GM12875 (cell line): ENCODE measurements around the gene SMAGP.

ENCODE experiments used
- H3K4me3 ChIP-seq: one replicate; pipeline ENCODE4 v1.5.1; 2011; ENCODE audit warnings: low read depth, low read length, control low read depth
- CTCF ChIP-seq: IDR thresholded peaks from 2 replicates; pipeline ENCODE4 v1.5.1; 2011; ENCODE audit warnings: low read depth, mild to moderate bottlenecking, control low read depth, inconsistent platforms, low read length, moderate library complexity, borderline replicate concordance; ENCODE audit not compliant: insufficient read depth

The SMAGP gene

DNA sequence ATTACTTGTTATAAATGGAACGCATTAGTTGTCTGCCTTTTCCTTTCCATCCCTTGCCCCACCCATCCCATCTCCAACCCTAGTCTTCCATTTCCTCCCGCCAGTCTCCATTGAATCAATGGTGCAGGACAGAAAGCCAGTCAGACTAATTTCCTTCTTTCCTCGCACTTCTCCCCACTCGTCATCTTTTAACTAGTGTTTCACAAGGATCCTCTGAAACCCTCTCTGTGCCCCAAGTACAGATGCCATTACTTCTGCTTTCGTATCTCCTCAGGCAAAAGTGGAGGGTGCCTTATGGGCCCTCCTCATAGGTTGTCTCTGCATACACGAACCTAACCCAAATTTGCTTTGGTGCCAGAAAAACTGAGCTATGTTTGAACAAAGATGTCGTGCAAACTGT is 27.3 kb downstream of the SMAGP start:
- no peak overlapping the region for H3K4me3 ChIP-seq
- no peak for TF ChIP-seq CTCF

DNA sequence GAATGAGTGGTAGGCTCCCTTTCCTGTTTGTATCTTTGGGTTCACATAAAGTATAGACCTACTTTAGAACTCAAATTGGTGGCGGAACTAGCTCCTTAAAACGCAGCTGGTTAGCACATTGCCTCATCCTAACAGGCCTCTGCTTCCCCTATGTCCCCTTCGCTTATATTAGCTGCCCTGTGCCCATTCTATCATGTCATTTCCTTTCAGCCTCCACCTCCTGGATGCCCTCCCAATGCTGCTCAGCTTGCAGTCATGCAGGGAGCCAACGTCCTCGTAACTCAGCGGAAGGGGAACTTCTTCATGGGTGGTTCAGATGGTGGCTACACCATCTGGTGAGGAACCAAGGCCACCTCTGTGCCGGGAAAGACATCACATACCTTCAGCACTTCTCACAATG is 28.1 kb downstream of the SMAGP start:
- H3K4me3 ChIP-seq = no peak overlapping the region
- no peak for TF ChIP-seq CTCF

DNA sequence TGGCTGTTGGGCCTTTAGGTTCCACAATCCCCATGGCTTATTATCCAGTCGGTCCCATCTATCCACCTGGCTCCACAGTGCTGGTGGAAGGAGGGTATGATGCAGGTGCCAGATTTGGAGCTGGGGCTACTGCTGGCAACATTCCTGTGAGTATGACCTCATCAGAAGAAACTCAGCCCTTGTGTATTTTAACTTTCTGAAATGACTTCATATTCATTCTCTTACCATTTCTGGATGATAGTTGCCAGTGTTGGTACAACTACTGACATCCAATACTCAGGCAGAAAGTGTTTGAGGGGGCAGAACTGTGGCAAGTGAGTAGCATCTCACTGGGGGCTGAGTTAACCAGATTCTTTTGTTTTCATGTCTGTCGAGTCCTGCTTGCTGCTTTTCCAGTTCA is 29.2 kb downstream of the SMAGP start:
- TF ChIP-seq CTCF = no peak
- H3K4me3 ChIP-seq = no peak overlapping the region

GRCh38 chr12:51238510-51239334 is 31.5 kb downstream of the SMAGP start, which contains the start of gene DAZAP2:
DAZAP2 (plus strand) TSS chr12:51238826; CDS start chr12:51238908, 82 bp downstream.
- H3K4me3 ChIP-seq = peak within 1 kb of the TSS; percentile 95
- 0 out of 2 replicates have a peak, but pooled peaks have one; percentile 1 for TF ChIP-seq CTCF

DNA sequence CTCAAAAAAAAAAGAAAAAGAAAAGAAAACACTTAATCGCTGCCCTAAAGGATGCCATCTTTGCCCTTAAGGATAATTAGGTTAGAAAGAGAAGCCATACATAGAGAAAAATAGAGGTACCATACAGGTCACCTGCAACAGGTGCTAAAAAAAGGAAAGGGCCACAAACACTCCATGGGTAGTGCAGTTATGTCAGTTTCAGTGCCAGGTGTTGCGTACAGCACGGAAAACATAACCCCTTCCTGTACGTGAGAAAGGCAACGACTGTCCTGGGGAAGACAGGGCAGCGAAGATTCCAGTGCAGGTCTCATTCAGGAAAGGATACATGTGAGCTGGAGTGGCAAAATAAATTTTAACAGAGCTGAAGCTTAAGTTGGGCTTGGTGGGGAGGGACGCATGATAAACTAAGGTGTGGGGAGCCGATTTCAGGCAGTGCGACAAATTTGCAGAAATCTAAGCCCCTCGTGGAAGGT is 32.1 kb downstream of the SMAGP start:
- H3K4me3 ChIP-seq = peak overlapping the region; percentile 55
- no peak for TF ChIP-seq CTCF

GRCh38 chr12:51234530-51234929 is 35.7 kb downstream of the SMAGP start:
- H3K4me3 ChIP-seq = no peak overlapping the region
- TF ChIP-seq CTCF = no peak

GRCh38 chr12:51232642-51233041 is 37.6 kb downstream of the SMAGP start:
- TF ChIP-seq CTCF = no peak
- no peak overlapping the region for H3K4me3 ChIP-seq
